PFSK-1 (cell line): ENCODE data around the gene F12. TPM values are rescaled to one million over a fixed set of nuclear protein-coding genes. Genes with fewer than 3 reads are reported as not detected.

Experiments
- FOXP2 ChIP-seq: optimal IDR thresholded peaks from 2 replicates; pipeline ENCODE3; 2011; ENCODE audit warnings: borderline replicate concordance, control low read depth, inconsistent platforms; ENCODE audit not compliant: insufficient read depth; ENCODE audit errors: extremely low read length, extremely low read depth
- POLR2AphosphoS5 ChIP-seq: IDR thresholded peaks from 2 replicates; pipeline ENCODE4 v1.6.1; 2012; ENCODE audit warnings: low read depth, mild to moderate bottlenecking, control low read depth, low read length, moderate library complexity
- REST ChIP-seq, 2 experiments: IDR thresholded peaks; 2 replicates each; pipeline versions ENCODE4 v1.6.1 to v1.8.0; 2011 to 2012; ENCODE audit warnings: low read depth in 2 of 2, low read length in 2 of 2, control low read depth in 1 of 2, inconsistent platforms in 1 of 2, mild to moderate bottlenecking in 1 of 2, moderate library complexity in 1 of 2; ENCODE audit not compliant: insufficient read depth in 1 of 2
- SIN3A ChIP-seq: IDR thresholded peaks from 2 replicates; pipeline ENCODE4 v1.6.1; 2012; ENCODE audit warnings: mild to moderate bottlenecking, low read length, moderate library complexity, borderline replicate concordance; ENCODE audit not compliant: insufficient read depth
- TAF1 ChIP-seq: IDR thresholded peaks from 2 replicates; pipeline ENCODE4 v1.6.1; 2012; ENCODE audit warnings: low read length, control low read depth, borderline replicate concordance; ENCODE audit not compliant: insufficient read depth
- polyA plus RNA-seq: library from polyadenylated mRNA; unstranded; fragments of >200 nt; gene quantifications from one replicate; pipeline ENCODE4 v1.2.1, GENCODE V29; 2012; ENCODE audit warnings: low read depth, missing spikeins; ENCODE audit not compliant: insufficient read length

The F12 gene
- polyA plus RNA-seq: 25.8 TPM

GRCh38 chr5:177409043-177409801 lies at the start of gene F12:
Gene F12 (minus strand): TSS chr5:177409564. CDS start chr5:177409527, 37 bp downstream.
- TF ChIP-seq POLR2AphosphoS5 (no peak), REST (IDR thresholded peaks at IDR 0.05; ENCODE audit: insufficient read depth in 1 of 2, low read depth in 2 of 2, low read length in 2 of 2) (no peak), SIN3A (no peak), TAF1 (no peak), FOXP2 (no peak)

DNA sequence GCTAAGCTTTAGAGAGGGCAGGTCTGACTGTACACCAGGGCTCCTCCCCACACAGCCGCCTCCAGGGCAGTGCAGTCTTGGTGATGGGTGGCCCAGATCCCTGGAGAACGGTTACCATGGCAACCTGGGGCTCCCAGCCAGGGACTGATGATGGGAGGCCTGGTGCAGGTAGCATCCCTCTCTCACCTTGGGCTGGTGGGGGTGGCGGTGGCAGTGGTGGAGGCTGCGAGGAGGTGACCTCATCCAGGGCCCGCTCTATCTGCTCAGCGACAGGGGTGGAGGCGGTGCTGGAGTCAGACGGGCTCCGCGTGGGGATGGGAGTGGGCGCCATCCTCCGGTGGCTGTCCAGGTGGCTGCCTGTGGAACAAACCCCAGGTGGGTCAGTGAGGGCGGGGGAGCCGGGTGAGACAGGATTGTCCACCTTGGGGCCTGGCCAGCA lies 49.6 kb upstream of the F12 start:
- TF ChIP-seq TAF1 (no peak), REST (IDR thresholded peaks at IDR 0.05; ENCODE audit: insufficient read depth in 1 of 2, low read depth in 2 of 2, low read length in 2 of 2) (no peak), POLR2AphosphoS5 (no peak), SIN3A (no peak), FOXP2 (no peak)

- TF ChIP-seq POLR2AphosphoS5: no peak
- no peak for TF ChIP-seq TAF1
- TF ChIP-seq SIN3A: no peak
- no peak for TF ChIP-seq FOXP2
- TF ChIP-seq REST (IDR thresholded peaks at IDR 0.05; ENCODE audit: insufficient read depth in 1 of 2, low read depth in 2 of 2, low read length in 2 of 2): no peak
These were observed 48.7 kb upstream of the F12 start for GRCh38 chr5:177457852-177458681.

- no peak; the same call in 1 of the 2 replicates for TF ChIP-seq POLR2AphosphoS5
- no peak for TF ChIP-seq REST (IDR thresholded peaks at IDR 0.05; ENCODE audit: insufficient read depth in 1 of 2, low read depth in 2 of 2, low read length in 2 of 2)
- TF ChIP-seq FOXP2: no peak
- no peak for TF ChIP-seq TAF1
- no peak for TF ChIP-seq SIN3A
These were observed 47.9 kb upstream of the F12 start for GRCh38 chr5:177456976-177457851.
